Type B pancreatic cell (in vitro differentiated cells): ENCODE measurements around the gene RAB28. TPM values are rescaled to one million over a fixed set of nuclear protein-coding genes. Genes with fewer than 3 reads are reported as not detected.
A peak's percentile ranks its signal among the peaks of the same experiment; 100 is the strongest.

Experiments used
- DNase-seq: peaks from one replicate; pipeline ENCODE4 v3.0.0; 2021; ENCODE audit warnings: mixed read lengths; ENCODE audit not compliant: unreplicated experiment; ENCODE audit errors: extremely low spot score
- H3K27ac Mint-ChIP-seq: 2 replicates; pipeline ENCODE4 v1.8.0; 2021; ENCODE audit warnings: mild to moderate bottlenecking, mixed read lengths
- H3K27me3 Mint-ChIP-seq: 2 replicates; pipeline ENCODE4 v1.8.0; 2021; ENCODE audit warnings: mixed read lengths
- H3K36me3 Mint-ChIP-seq: 2 replicates; pipeline ENCODE4 v1.8.0; 2021; ENCODE audit warnings: mixed read lengths
- H3K4me1 Mint-ChIP-seq: one replicate; pipeline ENCODE4 v1.8.0; 2021; ENCODE audit warnings: mixed read lengths; ENCODE audit not compliant: unreplicated experiment
- H3K4me3 Mint-ChIP-seq: 2 replicates; pipeline ENCODE4 v1.8.0; 2021; ENCODE audit warnings: mild to moderate bottlenecking, mixed read lengths
- H3K9me3 Mint-ChIP-seq: 2 replicates; pipeline ENCODE4 v1.8.0; 2021; ENCODE audit warnings: mixed read lengths
- CTCF ChIP-seq: fragments of 200-600 bp; sonication (generic); conservative IDR thresholded peaks from 2 replicates; pipeline ENCODE4 v1.5.0; 2021; ENCODE audit warnings: antibody characterized with exemption, mild to moderate bottlenecking
- total RNA-seq: library from RNA; stranded (reverse); gene quantifications from 2 replicates; pipeline ENCODE4 v1.2.1, GENCODE V29; 2021; ENCODE audit warnings: low replicate concordance

Gene RAB28
- total RNA-seq, 1 donor from 2014 or later, result 20.8 TPM

- DNase-seq, result no peak
- H3K36me3 Mint-ChIP-seq, result peaks cover 19% of the 10 kb centered on the region
- peak overlapping the region; percentile 21 for H3K4me3 Mint-ChIP-seq
- H3K27me3 Mint-ChIP-seq, result no peaks in the 10 kb centered on the region
- no peak overlapping the region for H3K27ac Mint-ChIP-seq
- no peaks in the 10 kb centered on the region for H3K4me1 Mint-ChIP-seq
- TF ChIP-seq CTCF, result no peak
- peaks cover 8% of the 10 kb centered on the region for H3K9me3 Mint-ChIP-seq
Measured at GRCh38 chr4:13445841-13446790, 38.0 kb downstream of the RAB28 start.

DNA sequence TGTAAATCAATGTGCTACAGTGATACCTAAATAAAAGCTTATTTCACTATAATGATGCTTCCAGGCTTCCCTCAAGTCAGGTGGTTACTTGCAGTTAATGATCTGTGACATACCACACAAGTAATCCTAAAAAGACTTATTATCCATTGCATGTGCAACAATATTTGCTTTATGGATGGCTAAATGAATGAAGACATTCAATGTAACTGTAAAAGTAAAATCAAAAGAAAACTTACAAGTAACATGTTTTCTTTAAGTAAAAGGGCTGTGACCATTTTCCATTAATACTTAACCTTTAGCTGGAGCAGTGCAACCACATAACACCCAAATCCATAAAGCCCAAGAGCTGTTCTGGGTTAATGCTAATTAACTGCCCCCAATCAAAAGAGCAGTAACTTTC is 42.6 kb downstream of the RAB28 start:
- no peaks in the 10 kb centered on the region for H3K27me3 Mint-ChIP-seq
- no peak overlapping the region for H3K27ac Mint-ChIP-seq
- no peaks in the 10 kb centered on the region for H3K4me1 Mint-ChIP-seq
- TF ChIP-seq CTCF, result no peak
- no peak for DNase-seq
- H3K9me3 Mint-ChIP-seq, result peaks cover 8% of the 10 kb centered on the region
- no peak overlapping the region for H3K4me3 Mint-ChIP-seq
- H3K36me3 Mint-ChIP-seq, result peaks cover 27% of the 10 kb centered on the region

GRCh38 chr4:13436962-13437361 is 47.2 kb downstream of the RAB28 start:
- peaks cover 14% of the 10 kb centered on the region for H3K9me3 Mint-ChIP-seq
- H3K27me3 Mint-ChIP-seq, result no peaks in the 10 kb centered on the region
- no peak for TF ChIP-seq CTCF

DNA sequence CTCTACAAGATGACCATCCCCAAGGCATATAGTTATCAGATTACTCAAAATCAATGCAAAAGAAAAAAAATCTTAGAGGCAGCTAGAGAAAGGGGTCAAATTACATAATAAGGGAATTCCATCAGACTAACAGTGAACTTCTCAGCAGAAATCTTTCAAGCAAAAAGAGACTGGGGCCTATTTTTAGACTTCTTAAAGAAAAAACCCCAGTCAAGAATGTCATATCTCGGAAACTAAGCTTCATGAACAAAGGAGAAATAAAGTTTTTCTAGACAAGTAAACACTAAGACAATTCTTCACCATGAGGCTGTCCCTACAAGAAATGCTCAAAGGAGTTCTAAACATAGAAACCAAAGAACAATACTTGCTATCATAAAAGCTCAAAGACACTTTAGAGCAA is 51.7 kb downstream of the RAB28 start:
- DNase-seq, result no peak
- H3K4me1 Mint-ChIP-seq, result peaks cover 29% of the 10 kb centered on the region
- TF ChIP-seq CTCF, result no peak
- H3K27ac Mint-ChIP-seq, result peak overlapping the region; percentile 14
- no peaks in the 10 kb centered on the region for H3K27me3 Mint-ChIP-seq
- peaks cover 14% of the 10 kb centered on the region for H3K9me3 Mint-ChIP-seq
- peak overlapping the region; percentile 37 for H3K4me3 Mint-ChIP-seq
- H3K36me3 Mint-ChIP-seq, result peaks cover 19% of the 10 kb centered on the region

More at GRCh38 chr4:13436962-13437361, 47.2 kb downstream of the RAB28 start:
- H3K36me3 Mint-ChIP-seq, result peaks cover 32% of the 10 kb centered on the region
- H3K4me1 Mint-ChIP-seq, result peaks cover 10% of the 10 kb centered on the region
- H3K27ac Mint-ChIP-seq, result no peak overlapping the region
- no peak for DNase-seq
- H3K4me3 Mint-ChIP-seq, result no peak overlapping the region

DNA sequence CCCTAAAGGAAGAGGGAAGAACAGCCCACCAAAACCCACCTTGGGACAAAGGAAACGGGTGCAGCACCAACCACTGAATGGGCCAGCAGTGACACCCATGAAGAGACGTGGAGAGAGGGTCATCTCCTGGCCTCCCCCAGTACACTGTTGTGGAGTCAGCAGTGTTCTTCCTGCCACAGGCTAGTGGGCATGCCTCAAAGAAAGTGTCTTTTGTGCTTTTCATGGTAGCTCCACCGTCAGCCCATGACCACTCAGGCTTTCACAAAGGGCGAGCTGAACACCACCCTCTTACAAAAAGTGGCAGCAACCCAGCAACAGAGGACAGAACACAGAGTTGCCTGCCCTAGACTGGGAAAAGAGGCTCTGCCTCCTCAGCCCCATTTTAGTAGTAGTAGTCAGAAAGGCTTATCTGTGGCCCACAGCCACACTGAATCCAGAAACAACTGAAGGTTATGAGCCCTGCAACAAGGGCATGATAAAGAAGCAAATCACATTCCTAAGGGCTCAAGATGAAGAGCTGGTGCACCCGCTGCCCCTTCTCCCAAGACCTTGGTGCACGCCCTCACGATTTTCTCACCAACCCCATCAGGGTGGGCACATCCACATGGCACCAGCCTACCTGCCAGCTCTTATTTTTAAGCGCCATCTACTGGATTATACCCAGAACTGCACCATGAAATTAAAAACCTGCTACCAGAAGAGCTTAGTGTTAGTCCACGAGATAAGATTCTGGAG is 53.1 kb downstream of the RAB28 start:
- TF ChIP-seq CTCF, result peak; percentile 56
- Mint-ChIP-seq H3K4me3 (no peak overlapping the region), H3K4me1 (peaks cover 31% of the 10 kb centered on the region), H3K36me3 (peaks cover 17% of the 10 kb centered on the region), H3K27me3 (no peaks in the 10 kb centered on the region), H3K9me3 (peaks cover 9% of the 10 kb centered on the region), H3K27ac (no peak overlapping the region)
- DNase-seq, result no peak
